HG02884 (cell line): ENCODE results near the gene FCRLA.
"Not testable (repeated sequence)": the region's sequence is repeated elsewhere in the genome, so short reads cannot be mapped to it uniquely, and the experiment has no call there.

ENCODE experiments used
- ATAC-seq: cut with Tn5 transposase; IDR thresholded peaks from one replicate; pipeline ENCODE4 v1.9.1; 2021; ENCODE audit warnings: mild to moderate bottlenecking, moderate library complexity; ENCODE audit not compliant: unreplicated experiment

Gene FCRLA

DNA sequence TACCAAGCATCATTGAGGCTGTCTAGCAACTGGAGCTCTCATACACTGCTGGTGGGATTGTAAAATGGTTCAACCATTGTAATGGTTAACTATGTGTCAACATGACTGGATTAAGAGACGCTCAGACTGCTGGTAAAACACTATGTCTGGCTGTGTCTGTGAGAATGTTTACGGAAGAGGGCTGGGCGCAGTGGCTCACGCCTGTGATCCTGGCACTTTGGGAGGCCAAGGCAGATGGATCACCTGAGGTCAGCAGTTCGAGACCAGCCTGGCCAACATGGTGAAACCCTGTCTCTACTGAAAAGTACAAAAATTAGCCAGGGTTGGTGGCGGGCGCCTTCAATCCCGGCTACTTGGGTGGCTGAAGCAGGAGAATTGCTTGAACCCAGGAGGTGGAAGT is 4.8 kb upstream of the FCRLA start:
- no peak for ATAC-seq

DNA sequence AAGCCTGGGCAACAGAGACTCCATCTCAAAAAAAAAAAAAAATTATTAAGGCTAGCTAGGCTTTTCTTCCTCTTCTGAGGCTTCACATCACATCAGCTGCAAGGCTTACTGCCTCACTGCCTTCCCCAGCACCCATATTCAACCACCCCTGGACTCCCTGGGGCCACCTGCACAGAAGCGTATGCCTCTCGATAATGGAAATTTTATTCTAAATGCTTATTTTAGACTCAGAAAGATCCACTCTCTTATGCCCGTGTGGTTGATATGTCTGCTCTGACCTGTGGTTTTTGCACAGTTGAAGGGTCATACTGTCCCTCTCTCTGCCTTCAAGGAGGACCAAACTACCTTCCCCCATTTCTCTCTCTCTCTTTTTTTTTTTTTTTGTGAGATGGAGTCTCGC is 1.5 kb upstream of the FCRLA start:
- ATAC-seq = no peak

DNA sequence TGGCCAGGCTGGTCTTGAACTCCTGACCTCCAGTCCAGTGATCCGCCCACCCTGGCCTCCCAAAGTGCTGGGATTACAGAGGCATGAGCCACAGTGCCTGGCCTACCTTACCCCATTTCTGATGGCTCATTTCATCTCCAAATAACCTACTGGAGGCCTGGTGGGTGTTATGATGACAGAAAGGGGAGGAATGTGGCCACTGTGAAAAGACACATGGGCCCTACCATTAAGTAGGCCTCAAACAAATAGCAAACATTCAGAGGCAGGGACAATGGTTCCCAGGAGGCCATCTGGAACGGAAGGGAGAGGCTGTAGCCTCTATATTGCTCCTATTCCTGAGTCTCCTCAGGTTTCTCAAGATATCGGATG is 932 bp upstream of the FCRLA start:
- no peak for ATAC-seq

DNA sequence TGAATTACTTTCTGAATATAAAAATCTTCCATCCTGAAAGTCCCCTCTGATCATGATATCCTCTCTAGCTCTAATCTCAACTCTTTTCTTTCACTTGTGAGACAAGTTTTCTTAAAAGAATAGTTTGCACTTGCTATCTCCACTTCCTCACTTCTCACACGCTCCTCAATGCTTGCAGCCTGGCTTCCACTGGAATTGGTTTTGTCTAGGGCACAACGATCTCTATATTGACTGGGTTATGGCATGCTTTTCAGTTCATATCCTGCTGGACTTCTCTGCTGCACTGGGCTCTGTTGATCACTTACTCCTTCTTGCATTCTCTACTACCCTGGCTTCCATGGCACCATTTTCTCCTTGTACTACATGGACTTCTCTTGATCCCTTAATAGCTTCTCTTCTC is 474 bp downstream of the FCRLA start:
- ATAC-seq = no peak

DNA sequence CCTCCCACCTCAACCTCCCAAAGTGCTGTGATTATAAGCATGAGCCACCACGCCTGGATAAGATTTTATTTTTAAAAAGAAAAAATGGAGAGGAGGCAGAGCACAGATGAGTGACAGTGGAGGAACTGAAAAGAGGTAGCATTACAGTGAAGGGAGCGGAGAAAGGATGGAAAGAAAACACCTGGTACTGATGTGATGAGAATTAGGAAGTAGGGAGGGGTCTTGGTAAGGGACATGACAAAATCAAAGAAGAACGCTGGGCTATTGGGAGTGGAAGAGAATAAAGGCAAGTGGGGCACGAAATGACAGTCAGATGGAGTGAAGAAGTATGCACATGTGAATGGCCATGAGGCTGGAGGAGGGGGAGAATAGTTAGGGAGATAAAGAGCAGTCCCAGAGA is 2.3 kb downstream of the FCRLA start:
- no peak for ATAC-seq

DNA sequence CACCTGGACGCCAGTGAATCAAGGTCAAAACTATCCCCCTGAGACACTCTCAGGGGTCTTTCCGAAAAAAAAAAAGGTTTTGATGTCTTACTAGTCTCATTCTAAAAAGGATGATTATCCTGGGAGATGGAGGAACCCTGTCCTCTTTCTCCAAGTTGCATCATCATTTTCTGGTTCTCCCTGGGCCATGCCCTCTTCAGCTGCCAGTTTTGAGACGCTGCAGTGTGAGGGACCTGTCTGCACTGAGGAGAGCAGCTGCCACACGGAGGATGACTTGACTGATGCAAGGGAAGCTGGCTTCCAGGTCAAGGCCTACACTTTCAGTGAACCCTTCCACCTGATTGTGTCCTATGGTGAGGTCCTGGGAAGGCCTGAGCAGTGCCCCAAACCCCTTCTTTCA is 3.5 kb downstream of the FCRLA start:
- ATAC-seq = no peak

DNA sequence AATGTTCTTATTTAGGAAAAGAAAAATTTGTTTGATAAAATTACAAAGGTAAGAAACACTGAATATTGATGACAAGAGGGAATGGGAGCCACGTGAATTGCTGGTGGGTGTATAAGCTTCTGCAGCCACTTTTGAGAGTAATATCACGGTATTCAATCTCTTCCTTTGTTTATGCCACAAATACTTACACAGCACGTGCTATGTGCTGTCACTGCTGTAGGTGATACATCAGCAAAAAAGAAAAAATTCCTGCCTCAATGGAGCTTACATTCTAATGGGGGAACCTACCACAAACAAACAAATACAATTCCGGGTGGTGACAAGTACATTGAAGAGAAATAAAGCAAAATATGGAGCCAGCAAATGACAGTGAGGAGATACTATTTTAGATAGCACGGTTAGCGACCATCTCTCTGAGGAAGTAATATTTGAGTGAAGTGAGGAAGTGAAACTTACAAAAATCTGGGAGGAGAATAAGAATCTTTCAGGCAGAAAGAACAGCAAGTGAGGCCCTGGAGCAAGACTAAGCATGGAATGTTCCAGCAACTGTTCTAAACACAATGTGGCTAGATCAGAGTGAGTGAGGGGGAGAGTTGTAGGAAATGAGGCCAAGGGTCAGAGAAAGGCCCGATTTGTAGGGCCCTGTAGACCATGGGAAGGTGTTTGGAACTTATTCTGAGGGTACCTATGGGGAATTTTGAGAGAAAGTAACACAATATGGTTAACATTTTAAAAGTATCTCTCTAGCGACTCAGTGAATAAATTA is 11.7 kb downstream of the FCRLA start:
- peak; percentile 49 for ATAC-seq

DNA sequence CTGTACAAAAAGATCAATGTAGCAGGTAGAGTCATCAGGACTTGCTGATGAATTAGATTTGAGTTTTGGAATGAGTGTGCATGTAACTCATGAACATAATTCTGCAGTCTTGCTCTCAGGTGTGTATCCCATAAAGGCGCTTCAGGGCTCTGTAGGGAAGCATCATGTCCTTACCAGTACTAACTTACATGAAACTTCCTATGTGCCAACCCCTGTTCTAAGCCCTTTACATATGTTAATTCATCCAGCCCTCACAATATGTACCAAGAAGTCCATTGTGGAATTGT is 12.2 kb downstream of the FCRLA start:
- peak; percentile 49 for ATAC-seq

DNA sequence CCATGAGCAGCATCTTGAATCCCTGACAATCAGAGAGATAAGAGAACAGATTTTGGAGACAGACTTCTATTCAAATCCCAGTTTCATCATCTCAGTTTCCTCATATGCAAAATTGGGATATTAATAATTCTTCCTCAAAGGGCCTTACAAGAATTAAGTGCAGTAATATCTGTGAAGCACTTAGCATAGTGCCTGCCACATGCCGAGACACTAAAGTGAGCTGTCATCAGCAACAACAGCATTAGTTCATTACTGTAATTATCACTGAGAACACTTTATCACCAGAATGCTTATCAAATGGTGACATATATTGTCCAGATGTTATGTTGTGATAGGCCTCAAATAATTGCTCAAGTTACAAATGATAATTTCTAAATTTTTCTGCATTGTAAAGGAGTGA is 13.4 kb downstream of the FCRLA start:
- ATAC-seq = no peak

DNA sequence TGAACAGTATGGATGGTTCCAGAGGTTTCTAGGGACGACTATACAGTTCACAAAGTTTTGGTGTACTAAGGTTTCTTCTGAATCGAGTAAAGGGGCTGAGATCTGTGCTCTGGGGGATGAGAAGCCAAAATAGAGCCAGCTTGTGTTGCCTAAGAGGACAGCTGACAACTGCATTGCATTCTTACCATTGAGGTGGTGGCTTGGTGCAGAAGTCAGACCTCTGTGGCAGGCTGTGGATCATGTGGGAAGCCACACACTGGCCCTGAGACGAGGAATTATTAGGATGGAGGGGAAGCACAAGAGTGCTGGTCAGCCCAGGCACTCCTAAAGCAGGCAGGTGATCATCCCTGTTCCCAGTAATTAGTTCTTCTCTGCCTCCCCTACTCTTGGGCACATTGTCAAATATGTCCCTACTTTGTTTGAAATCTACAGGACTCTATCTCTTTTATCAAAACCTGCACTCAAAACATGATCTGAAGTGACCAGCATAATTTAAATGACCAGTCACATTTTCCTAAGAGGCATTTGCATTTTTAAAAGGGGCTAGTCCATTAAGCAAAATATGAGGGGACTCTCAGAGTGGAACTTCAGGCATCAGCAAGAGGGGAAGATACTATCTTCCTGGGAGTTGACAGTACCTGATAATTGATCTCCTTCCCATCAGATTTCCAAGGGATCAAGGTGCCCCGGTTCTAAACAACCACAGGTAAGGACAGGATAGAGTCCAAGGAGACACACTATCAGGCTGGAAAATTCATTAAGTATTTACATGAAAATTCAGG is 14.1 kb downstream of the FCRLA start, which contains the start of gene FCRLB:
Gene FCRLB, plus strand, starts transcription at position 589 of the 782 bp plus-strand sequence. CDS start 1,129 bp downstream, outside the sequence.
- ATAC-seq = no peak

DNA sequence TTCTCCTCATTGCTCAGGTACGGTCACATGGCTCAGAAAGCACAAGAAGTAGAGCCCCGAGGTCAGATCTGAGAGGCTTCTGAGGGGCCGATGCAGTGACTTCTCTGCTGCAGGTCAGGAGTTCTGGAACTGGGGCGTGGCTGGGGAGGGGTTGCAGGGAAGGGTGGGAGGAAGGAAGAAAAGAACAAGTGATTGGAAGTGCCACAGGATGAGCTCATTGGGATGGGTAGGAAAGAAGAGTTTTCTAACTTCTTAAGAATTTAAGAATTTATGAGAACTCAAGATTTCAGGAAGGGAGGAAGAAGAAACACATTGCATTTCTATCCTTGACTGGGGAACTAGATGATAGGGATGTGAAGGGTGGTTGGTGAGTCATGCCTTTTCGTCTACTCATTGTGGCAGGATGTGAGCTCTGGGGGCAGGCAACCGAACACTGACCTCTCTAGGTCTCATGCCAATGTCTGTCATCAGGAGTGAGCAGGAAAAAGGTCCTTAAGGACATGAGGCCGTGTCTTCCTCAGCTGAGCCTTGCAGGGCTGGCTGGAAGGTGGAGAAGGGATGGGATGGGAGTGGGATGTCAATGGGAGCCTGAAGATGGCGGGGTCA is 14.8 kb downstream of the FCRLA start:
- ATAC-seq = no peak

DNA sequence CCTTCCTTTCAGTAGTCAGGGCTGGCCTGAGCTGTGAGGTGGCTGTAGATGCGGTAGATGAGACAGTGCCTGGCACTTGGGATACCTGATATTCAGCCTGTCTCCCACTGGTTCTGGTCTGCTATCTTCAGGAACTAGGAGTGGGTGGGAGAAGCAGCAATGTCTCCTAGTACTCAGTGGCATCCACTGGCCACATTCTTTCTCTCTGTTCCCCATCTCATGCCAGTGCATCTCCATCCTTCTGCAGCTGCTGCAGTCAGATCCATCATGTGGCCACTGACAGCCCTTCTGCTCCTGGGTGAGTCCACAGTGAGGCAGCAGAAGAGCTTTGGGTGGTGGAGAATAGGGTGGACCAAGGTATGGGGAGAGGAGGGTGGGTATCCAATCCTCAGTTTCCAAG is 15.4 kb downstream of the FCRLA start:
- ATAC-seq = no peak

DNA sequence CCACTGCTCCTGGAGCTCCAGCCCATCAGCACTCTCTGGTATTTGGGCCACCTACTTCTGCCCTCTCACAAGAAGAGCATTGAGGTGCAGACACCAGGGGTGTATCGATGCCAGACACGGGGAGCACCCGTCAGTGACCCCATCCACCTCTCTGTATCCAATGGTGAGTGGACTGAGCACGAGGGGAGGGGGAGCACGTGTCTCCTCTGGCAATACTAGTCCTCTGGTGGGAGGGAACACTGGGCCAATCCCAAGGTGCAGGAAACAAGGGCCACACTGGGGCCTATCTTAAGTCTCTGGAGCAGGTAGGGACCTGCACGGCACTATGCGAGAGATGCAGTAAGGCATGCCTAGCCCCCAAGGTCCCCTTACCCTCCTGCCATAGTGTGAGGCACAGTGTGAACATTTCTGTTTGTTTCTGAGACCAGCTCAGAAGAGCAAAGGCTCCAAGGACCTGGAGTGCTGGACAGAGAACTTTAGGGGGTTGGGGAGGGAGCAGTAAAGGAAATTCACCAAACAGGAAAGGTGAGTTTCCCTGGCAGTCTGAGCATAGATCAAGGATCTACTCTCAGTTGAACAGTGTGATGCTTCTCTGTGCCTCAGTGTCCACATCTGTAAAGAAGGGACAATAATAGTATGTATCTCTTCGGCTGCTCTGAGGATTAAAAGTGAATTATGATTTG is 16.6 kb downstream of the FCRLA start:
- ATAC-seq = no peak

DNA sequence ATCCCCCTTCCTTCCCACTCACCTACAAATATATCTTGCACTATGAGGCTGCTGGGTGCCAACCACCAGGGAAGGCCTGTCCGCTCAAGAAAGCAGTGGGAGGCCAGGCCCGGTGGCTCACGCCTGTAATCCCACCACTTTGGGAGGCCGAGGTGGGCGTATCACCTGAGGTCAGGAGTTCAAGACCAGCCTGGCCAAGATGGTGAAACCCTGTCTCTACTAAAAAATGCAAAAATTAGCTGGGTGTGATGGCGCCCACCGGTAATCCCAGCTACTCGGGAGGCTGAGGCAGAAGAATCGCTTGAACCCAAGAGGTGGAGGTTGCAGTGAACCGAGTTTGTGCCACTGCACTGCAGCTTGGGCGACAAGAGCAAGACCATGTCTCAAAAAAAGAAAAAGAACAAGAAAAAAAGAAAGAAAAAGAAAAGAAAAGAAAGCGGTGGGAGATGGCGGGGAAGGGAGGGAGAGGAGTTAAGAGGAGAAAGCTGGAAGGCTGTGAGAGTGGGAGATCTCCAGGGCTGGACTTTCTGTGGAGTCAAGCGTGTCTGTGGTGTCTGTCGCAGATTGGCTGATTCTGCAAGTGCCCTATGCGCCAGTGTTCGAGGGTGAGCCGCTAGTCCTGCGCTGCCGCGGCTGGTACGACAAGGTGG is 18.4 kb downstream of the FCRLA start:
- ATAC-seq = not testable (repeated sequence)

DNA sequence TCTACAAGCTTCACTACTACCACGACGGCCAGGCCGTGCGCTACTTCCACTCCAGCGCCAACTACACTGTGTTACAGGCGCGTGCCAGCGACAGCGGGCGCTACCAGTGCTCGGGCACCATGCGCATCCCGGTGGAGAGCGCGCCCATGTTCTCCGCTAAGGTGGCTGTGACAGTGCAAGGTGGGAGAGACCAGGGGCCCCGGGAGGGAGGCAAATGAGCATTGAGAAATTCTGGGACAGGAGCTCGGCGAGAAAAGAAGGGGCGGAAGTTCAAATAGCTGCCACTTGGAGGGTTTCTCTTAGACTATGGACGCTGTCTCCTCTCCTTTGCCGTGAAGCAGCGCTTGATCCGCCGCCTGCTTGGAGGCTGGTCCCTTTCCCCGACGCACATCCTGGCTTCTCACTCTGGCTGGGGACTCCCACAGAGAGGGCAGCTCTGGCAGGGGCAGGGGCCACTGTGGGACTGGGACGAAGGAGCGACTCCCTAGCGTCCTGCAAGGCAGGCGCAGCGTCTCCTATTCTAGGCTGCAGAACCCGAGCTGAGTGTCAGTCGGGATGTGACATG is 19.0 kb downstream of the FCRLA start:
- peak; percentile 15 for ATAC-seq

DNA sequence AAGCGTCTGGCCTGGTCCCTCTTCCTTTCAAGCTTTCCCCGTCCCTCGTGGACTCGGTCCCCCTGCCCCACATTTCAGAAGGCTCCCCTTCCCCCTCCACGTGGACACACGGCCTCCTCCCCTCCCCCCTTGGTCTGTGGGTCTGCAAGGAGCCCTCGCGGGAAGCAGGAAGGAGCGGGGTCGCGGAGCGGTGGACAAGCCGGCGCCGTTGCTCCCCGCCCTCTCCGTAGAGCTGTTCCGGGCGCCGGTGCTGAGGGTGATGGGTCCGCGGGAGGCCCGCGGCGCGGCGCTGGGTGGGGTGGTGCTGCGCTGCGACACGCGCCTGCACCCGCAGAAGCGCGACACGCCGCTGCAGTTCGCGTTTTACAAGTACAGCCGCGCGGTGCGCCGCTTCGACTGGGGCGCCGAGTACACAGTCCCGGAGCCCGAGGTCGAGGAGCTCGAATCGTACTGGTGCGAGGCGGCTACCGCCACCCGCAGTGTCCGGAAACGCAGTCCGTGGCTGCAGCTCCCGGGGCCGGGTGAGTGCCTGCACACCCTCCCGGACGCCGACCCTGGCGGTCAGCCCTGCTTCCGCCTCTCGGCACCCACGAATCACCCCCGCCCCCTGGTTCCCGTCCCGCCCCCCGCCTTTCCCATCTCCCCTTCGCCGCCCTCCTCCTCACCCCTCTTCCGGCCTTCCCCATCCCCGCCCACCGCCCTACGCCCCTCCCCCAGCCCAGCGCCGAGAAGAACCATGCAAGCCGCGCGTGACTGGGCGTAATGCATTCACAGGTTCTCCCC is 19.6 kb downstream of the FCRLA start:
- ATAC-seq = peak; percentile 46

DNA sequence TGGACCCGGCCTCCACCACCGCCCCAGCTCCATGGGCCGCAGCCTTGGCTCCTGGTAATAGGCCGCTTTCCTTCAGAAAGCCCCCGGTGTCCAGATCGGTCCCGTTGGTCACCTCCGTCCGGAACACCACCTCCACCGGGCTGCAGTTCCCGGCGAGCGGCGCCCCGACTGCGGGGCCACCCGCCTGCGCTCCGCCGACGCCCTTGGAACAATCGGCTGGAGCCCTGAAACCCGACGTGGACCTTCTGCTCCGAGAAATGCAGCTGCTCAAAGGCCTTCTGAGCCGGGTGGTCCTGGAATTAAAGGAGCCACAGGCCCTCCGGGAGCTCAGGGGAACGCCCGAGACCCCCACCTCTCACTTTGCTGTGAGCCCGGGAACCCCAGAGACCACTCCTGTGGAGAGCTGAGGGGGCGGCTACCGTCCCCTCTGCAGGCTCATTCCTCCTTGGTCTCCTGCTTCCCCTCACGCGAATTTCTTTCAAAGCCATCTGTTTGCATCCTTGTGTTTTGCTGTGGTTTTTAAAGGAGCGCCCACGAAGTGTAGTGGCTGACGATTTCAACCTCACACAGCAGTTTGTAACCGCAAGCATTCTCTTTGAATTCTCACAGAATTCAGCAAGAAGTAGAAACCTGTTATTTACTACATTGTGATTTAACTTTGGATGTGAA is 20.4 kb downstream of the FCRLA start:
- peak; percentile 16 for ATAC-seq

DNA sequence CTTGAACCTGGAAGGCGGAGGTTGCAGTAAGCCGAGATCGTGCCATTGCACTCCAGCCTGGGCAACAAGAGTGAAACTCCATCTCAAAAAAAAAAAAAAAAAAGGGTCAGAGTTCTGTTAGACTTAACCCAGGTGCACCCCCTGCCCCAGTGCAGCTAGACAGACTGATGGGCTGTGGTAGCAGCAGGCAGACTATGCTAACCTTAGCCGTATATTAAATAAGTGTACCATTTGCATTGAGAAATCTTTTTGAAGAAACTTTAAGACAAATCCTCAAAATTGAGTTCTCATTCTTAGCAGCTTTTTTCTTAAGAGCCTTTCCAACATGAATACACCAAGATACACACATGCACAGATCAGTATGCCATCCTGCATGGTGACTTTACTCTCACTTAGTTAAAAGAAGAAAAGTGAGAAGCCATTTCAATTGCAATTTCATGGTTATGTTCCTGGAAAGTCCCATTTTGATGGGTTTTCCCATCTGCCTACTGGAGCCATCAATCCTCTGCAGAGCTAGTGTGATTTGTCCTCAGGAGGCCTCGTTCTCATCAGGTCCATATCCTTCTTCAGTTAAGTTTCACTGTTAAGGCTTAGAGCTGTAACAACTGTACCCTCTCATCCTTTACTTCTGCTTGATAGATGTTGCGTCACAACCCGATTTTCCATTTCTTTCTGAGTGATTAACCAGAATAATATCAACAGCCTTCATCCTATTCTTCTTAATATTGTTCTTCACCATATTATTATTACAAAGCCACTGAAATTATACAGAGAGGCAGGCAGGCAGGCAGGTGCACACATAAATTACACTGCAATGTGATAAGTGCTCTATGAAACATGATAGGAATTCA is 21.6 kb downstream of the FCRLA start:
- ATAC-seq = no peak
